Endothelial cell of umbilical vein (primary cell): ENCODE data around the gene KCNA3. TPM values are rescaled to one million over a fixed set of nuclear protein-coding genes. Genes with fewer than 3 reads are reported as not detected.

Experiments used
- BruUV-seq: library from RNA; stranded (reverse); fragments of 400-500 nt; replicated peaks from 2 replicates; lab custom pipeline; 2021; lab: Mats Ljungman, UMichigan
- CTCF ChIA-PET: fragments of 300-600, 350-600 bp; sonication (Branson Sonifier 250); formaldehyde crosslinking; loops from one replicate; lab custom pipeline; 2021; ENCODE audit warnings: antibody characterized with exemption, inconsistent platforms; lab: Charles Lee
- POLR2A ChIA-PET: fragments of 300-600, 350-600 bp; sonication (Branson Sonifier 250); formaldehyde crosslinking; loops from one replicate; lab custom pipeline; 2021; ENCODE audit warnings: antibody characterized with exemption, inconsistent platforms; lab: Charles Lee
- DNase-seq: peaks from one replicate; pipeline ENCODE4 v3.0.0-alpha.2; 2011; ENCODE audit warnings: low read depth, low spot score
- FAIRE-seq: peaks from 2 replicates; lab custom pipeline; 2011; peaks lifted over from hg19 to GRCh38; lab: Jason Lieb, UNC
- H2AFZ ChIP-seq: 2 replicates; pipeline ENCODE4 v1.6.0; 2012; ENCODE audit warnings: low read depth, low read length, control low read depth, inconsistent platforms
- H3K27ac ChIP-seq: 2 replicates; pipeline ENCODE4 v1.5.1; 2011; ENCODE audit warnings: low read depth, mild to moderate bottlenecking, control low read depth, low read length, moderate library complexity; ENCODE audit not compliant: insufficient read depth
- H3K27me3 ChIP-seq, 2 experiments: 2 replicates each; pipeline versions ENCODE4 v1.6.0 to v1.6.1; 2011; ENCODE audit warnings: low read length in 2 of 2, mixed read lengths in 1 of 2; ENCODE audit not compliant: control insufficient read depth in 2 of 2, insufficient read depth in 2 of 2
- H3K36me3 ChIP-seq, 2 experiments: 2 replicates in 1 of 2; 3 replicates in 1 of 2; pipeline ENCODE4 v1.5.1; 2011; ENCODE audit warnings: low read length in 2 of 2, mild to moderate bottlenecking in 1 of 2, moderate library complexity in 1 of 2; ENCODE audit not compliant: control insufficient read depth in 2 of 2, insufficient read depth in 2 of 2; ENCODE audit errors: extremely low read depth in 1 of 2
- H3K4me1 ChIP-seq: 3 replicates; pipeline ENCODE4 v1.5.1; 2011; ENCODE audit warnings: mild to moderate bottlenecking, low read length; ENCODE audit not compliant: control insufficient read depth, insufficient read depth; ENCODE audit errors: extremely low read depth
- H3K4me2 ChIP-seq: 2 replicates; pipeline ENCODE4 v1.6.1; 2011; ENCODE audit warnings: low read length, control low read depth, mixed read lengths; ENCODE audit not compliant: insufficient read depth
- H3K4me3 ChIP-seq, 3 experiments: fragments of 200-600 bp in 1 of 3; sonication (generic), shearing (Covaris generic) in 1 of 3; replicated peaks in 1 of 3; 2 replicates each; pipeline ENCODE4 v1.5.1; 2011 to 2016; ENCODE audit warnings: control low read depth in 3 of 3, low read length in 3 of 3, mild to moderate bottlenecking in 2 of 3, inconsistent platforms in 1 of 3, low read depth in 1 of 3, moderate library complexity in 1 of 3; ENCODE audit not compliant: insufficient read depth in 1 of 3
- H3K79me2 ChIP-seq: 2 replicates; pipeline ENCODE4 v1.6.0; 2012; ENCODE audit warnings: low read length, inconsistent platforms; ENCODE audit not compliant: control insufficient read depth, insufficient read depth
- H3K9ac ChIP-seq: replicated peaks from 2 replicates; pipeline ENCODE3; 2011; ENCODE audit warnings: low read length, control low read depth; ENCODE audit not compliant: insufficient read depth; ENCODE audit errors: extremely low read depth
- H3K9me1 ChIP-seq: replicated peaks from 3 replicates; pipeline ENCODE4 v1.6.0; 2011; ENCODE audit warnings: mild to moderate bottlenecking, low read length; ENCODE audit not compliant: control insufficient read depth, insufficient read depth; ENCODE audit errors: extremely low read depth
- H3K9me3 ChIP-seq: replicated peaks from 2 replicates; pipeline ENCODE4 v1.5.1; 2012; ENCODE audit warnings: low read length, inconsistent platforms; ENCODE audit not compliant: control insufficient read depth, insufficient read depth
- H4K20me1 ChIP-seq: replicated peaks from 2 replicates; pipeline ENCODE3; 2011; ENCODE audit warnings: mild to moderate bottlenecking, low read length; ENCODE audit not compliant: control insufficient read depth, insufficient read depth; ENCODE audit errors: extremely low read depth
- CTCF ChIP-seq, 2 donors: IDR thresholded peaks; 1 replicate in 1 of 2; 2 replicates in 1 of 2; pipeline ENCODE4 v1.5.1; 2011; ENCODE audit warnings: low read length in 2 of 2, mild to moderate bottlenecking in 2 of 2, moderate library complexity in 2 of 2, control low read depth in 1 of 2, inconsistent platforms in 1 of 2, low read depth in 1 of 2; ENCODE audit not compliant: insufficient read depth in 1 of 2; ENCODE audit errors: extremely low read depth in 1 of 2
- EZH2 ChIP-seq: IDR thresholded peaks from 2 replicates; pipeline ENCODE4 v1.6.1; 2012; ENCODE audit warnings: borderline replicate concordance, low read depth, mild to moderate bottlenecking, moderate library complexity, low read length, inconsistent platforms; ENCODE audit not compliant: severe bottlenecking
- FOS ChIP-seq: IDR thresholded peaks from 2 replicates; pipeline ENCODE4 v1.6.1; 2011; ENCODE audit warnings: mild to moderate bottlenecking, low read length, moderate library complexity, borderline replicate concordance; ENCODE audit not compliant: insufficient read depth
- GATA2 ChIP-seq: IDR thresholded peaks from 2 replicates; pipeline ENCODE4 v1.7.0; 2011; ENCODE audit warnings: low read depth, mild to moderate bottlenecking, moderate library complexity, mixed read lengths, low read length; ENCODE audit not compliant: insufficient read length, insufficient read depth
- JUN ChIP-seq: IDR thresholded peaks from 2 replicates; pipeline ENCODE4 v1.6.1; 2011; ENCODE audit warnings: borderline replicate concordance, low read depth; ENCODE audit not compliant: insufficient read length, insufficient read depth
- MAX ChIP-seq: IDR thresholded peaks from 2 replicates; pipeline ENCODE4 v1.6.1; 2011; ENCODE audit not compliant: insufficient read depth, insufficient read length
- MYC ChIP-seq: IDR thresholded peaks from one replicate; pipeline ENCODE4 v1.6.1; 2011; ENCODE audit warnings: mild to moderate bottlenecking, low read depth, low read length
- POLR2A ChIP-seq: IDR thresholded peaks from 2 replicates; pipeline ENCODE4 v1.6.1; 2012; ENCODE audit warnings: low read depth, mild to moderate bottlenecking, control low read depth, low read length
- POLR2AphosphoS5 ChIP-seq: IDR thresholded peaks from 2 replicates; pipeline ENCODE4 v1.6.1; 2012; ENCODE audit warnings: low read depth, mild to moderate bottlenecking, control low read depth, low read length, moderate library complexity; ENCODE audit not compliant: insufficient read depth
- dilution Hi-C: fragments of 300-500 bp; cut with MboI; formaldehyde crosslinking; loops from one replicate; pipeline ENCODE4 v1.15.0; 2019; ENCODE audit warnings: low sequenced_read_pairs; ENCODE audit not compliant: extremely low pct_ligation_motif_present
- intact Hi-C: fragments of 100-400 bp; cut with micrococcal nuclease; formaldehyde crosslinking; loops from one replicate; pipeline ENCODE4 v1.10.0; 2022
- polyA plus RNA-seq, 4 experiments: library from polyadenylated mRNA; depleted of rRNA in 3 of 4; stranded (reverse) in 3 of 4; unstranded in 1 of 4; fragments of >200 nt; gene quantifications; 2 replicates each; pipeline versions ENCODE4 v1.2.1 to v1.2.3, GENCODE V29; 2011 to 2012; ENCODE audit warnings: missing spikeins in 1 of 4
- total RNA-seq: library from RNA; stranded (reverse); gene quantifications from 2 replicates; pipeline ENCODE4 v1.2.3, GENCODE V29; 2021

Gene KCNA3
- total and polyA plus RNA-seq, 2 donors (not counting 3 experiments of a cell fraction or from before 2014, with no cell fraction given), result not detected

- CTCF ChIA-PET, result interaction anchor here (1.2 to 1.4 kb wide), 2 partner anchors 10 to 88 kb away, joined by 3 read pairs; no protein-coding TSS in a partner anchor
- no peaks in the 10 kb centered on the region for H3K9me3 ChIP-seq
- FAIRE-seq, result no peak
Measured at GRCh38 chr1:110677526-110677925, 2.8 kb upstream of the KCNA3 start.

More at GRCh38 chr1:110677526-110677925, 2.8 kb upstream of the KCNA3 start:
- Histone ChIP-seq H2AFZ (no peak overlapping the region), H3K4me1 (peaks cover 2% of the 10 kb centered on the region), H3K36me3 (no peaks in the 10 kb centered on the region), H3K79me2 (no peaks in the 10 kb centered on the region), H3K27me3 (peaks cover 31 to 47% of the 10 kb centered on the region in 2 experiments), H4K20me1 (no peaks in the 10 kb centered on the region), H3K4me3 (no peak overlapping the region), H3K4me2 (no peak overlapping the region), H3K9me1 (no peaks in the 10 kb centered on the region), H3K27ac (no peak overlapping the region), H3K9ac (no peak overlapping the region)
- BruUV-seq, result no TSS peak
- DNase-seq, result no peak
- POLR2A ChIA-PET, result no interaction called here
- dilution Hi-C loops (no loop called here), intact Hi-C loops (no loop called here)
- TF ChIP-seq EZH2 (no peak), JUN (no peak), GATA2 (no peak), MAX (no peak), POLR2A (no peak), CTCF (IDR thresholded peaks at IDR 0.05; ENCODE audit: extremely low read depth in 1 of 2, insufficient read depth in 1 of 2, low read depth in 1 of 2, low read length in 2 of 2) (no peak), FOS (no peak), MYC (no peak), POLR2AphosphoS5 (no peak)
